TTC549 (cell line): ENCODE results near the gene TPSD1.
"Not testable (repeated sequence)": the region's sequence is repeated elsewhere in the genome, so short reads cannot be mapped to it uniquely, and the experiment has no call there.

Experiments
- FAIRE-seq: peaks from 2 replicates; lab custom pipeline; 2012; peaks lifted over from hg19 to GRCh38; lab: Jason Lieb, UNC

Gene TPSD1

DNA sequence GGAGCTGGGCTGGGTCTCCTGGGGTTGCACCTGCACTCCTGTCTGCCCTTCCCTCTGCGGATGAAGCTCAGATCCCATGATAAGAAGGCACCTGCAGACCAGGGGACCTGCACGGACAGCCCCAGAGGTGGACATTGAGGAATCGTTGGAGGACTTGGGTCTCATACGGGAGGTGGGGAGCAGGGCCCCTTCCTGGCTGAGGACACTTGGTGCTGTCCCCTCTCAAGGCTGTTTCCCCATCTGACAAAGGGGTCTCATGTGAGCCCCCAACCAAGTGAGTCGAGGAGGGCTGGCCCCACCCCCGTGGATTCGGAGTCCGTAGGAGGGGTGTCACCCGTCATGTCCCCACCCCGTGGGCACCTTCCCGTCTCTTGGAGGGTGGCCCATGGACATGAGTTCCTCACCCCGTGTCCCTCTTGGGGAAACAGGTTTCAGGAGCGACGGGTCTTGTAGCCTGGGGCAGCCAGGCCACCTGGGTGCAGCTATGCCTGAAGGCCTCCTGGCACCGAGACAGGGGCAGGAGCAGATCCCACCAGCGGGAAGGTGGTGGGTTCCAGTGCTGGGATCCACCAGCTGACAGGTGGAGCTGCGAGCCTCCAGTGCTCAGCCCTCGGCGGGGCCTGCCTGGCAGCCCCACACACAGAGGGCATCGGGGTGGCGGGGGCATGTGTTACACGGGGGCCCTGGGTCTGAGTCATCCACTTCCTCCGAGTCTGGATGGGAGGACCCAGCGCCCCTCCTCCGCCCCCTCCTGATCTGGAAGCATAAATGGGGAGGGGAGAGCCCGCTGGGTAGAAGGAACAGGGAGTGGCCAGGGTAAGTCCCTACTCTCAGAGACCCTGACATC lies at the start of gene TPSD1:
Gene TPSD1 (plus strand): TSS at position 794 of the 847 bp plus-strand sequence. CDS start 212 bp downstream, outside the sequence.
- not testable (repeated sequence) for FAIRE-seq

DNA sequence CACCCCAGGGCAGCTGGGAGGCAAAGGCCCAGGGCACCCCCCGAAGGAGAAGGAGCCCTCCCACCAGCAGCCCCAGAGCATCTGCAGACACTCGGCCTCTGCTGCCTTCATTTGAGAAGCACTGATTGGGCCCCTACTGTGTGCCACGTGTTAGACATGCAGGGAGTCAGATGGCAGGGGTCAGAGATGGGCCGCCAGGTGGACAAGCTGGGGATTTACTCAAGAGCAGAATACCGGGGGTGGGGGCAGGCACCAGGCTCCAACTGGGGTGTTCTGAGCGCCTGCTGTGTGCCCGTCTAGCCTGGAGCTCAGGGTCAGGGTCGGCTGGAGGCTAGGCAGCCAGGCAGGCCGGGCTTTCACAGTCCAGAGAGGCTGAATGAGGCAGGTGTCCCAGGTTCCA lies 49.5 kb upstream of the TPSD1 start:
- FAIRE-seq = no peak

DNA sequence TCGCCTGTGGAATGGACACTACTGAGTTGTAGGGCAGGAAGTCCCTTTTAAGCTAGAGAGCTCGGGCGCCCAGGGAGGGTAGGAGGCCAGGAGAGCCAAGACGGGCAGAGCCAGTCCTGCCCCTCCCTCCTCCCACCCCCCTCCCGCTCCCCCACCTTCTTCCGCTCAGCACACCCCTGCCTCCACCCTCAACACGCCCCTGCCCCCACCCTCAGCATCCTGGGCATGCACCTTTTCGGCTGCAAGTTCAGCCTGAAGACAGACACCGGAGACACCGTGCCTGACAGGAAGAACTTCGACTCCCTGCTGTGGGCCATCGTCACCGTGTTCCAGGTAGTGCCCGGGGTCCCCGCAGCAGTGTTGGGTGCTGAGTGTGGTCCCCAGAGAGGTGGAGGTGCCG lies 49.1 kb upstream of the TPSD1 start:
- FAIRE-seq = no peak

GRCh38 chr16:1208239-1208830 lies 47.5 kb upstream of the TPSD1 start:
- no peak for FAIRE-seq

DNA sequence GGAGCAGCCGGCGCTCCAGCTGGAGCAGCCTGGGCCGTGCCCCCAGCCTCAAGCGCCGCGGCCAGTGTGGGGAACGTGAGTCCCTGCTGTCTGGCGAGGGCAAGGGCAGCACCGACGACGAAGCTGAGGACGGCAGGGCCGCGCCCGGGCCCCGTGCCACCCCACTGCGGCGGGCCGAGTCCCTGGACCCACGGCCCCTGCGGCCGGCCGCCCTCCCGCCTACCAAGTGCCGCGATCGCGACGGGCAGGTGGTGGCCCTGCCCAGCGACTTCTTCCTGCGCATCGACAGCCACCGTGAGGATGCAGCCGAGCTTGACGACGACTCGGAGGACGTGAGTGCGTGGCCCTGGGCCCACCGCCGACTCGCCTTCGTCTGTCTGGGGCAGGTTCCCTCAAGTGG lies 46.8 kb upstream of the TPSD1 start:
- FAIRE-seq = no peak

DNA sequence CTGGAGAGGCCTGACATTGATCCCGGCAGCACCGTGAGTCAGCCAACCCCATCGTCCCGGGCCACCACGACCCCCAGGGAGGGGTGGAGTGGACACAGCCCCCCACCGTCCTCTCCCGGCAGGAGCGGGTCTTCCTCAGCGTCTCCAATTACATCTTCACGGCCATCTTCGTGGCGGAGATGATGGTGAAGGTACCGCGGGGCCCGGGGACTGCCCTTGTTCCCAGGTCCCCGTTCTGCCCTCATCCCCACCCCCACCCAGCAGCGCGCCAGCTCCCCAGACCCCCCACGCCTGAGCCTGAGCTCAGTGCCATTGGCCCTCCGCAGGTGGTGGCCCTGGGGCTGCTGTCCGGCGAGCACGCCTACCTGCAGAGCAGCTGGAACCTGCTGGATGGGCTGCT lies 45.4 kb upstream of the TPSD1 start:
- FAIRE-seq = no peak

GRCh38 chr16:1211451-1212268 lies 44.2 kb upstream of the TPSD1 start:
- FAIRE-seq = no peak

DNA sequence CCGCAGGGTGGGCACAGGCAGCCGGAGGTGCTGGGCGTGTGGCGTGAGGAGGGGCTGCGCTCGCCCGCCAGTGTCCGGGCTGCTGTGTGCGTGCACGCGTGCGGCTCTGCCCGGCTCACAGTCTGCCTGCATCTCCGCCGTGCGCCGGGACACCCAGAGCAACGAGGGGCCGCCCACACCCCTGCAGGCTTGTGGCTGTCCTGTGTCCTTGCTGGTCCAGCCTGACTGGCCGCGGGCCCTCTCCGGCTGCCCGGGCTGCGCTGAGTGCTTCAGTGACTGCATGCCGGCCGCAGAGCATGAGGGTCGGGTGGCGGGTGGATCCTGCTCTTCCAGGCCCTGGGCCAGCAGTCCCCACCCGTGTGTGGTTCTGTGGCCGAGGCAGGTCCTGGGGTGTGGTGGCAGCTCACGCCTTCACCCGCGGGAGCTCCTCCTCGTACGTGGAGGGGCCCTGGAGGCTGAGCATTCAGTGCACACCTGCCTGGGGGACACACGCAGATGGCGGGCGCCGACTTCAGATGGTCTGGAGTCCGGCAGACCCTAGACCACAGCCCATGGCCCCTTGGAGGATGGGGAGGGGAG lies 43.2 kb upstream of the TPSD1 start:
- no peak for FAIRE-seq

- no peak for FAIRE-seq
Measured at GRCh38 chr16:1213231-1213630, 42.6 kb upstream of the TPSD1 start.

GRCh38 chr16:1213796-1214372 lies 42.0 kb upstream of the TPSD1 start:
- FAIRE-seq = no peak

DNA sequence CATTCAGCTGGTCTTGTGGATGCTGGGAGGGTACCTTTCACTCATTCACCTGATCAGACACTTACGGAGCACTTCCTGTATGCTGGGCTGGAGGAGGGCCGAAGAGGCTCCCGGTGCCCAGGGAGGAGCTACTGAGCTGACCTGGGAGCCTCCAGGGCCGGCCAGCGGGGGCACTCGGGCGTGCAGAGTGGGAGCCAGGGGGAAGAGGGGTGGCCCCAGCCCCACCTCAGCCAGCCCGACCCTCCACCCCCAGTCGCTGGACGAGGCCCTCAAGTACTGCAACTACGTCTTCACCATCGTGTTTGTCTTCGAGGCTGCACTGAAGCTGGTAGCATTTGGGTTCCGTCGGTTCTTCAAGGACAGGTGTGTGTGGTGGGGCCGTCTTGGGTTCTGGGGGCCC lies 41.1 kb upstream of the TPSD1 start:
- no peak for FAIRE-seq

DNA sequence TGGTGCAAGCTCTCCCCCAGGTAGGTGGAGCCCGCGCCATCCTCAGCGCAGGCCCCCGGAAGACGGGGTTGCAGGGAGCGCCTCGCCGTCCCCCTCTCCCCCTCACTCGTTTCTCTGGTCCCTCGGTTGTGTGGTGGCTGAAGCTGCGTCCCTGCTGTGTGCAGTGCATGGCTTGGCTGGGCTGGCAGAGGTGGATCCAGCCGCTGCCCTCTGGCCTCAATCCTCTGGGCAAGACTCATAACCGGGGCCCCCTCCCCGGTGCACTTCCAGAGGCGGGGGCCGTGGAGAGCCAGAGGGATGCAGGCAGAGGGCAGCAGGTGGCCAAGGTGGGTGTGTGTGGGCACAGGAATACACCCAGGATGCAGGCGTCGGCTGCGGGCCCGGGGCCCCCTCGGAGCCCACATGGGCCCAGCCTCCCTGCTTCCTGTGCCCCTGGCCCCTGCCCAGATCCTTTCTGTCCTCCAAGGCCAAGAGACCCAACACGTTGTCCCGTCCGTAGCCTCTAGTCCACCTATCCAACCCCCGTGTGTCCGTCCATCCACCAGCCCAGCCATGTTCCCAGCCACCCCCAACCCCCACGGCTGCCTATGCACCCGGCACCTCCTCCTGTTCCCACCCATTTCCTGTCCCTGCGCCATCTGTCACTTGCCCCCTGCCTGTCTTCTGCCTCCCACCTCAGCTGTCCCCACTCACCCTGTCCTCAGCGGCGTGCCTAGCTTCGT lies 40.1 kb upstream of the TPSD1 start:
- FAIRE-seq = no peak

- no peak for FAIRE-seq
Measured at GRCh38 chr16:1216296-1216619, 39.6 kb upstream of the TPSD1 start.

GRCh38 chr16:1216681-1217400 lies 39.0 kb upstream of the TPSD1 start:
- FAIRE-seq = no peak

GRCh38 chr16:1217526-1217925 lies 38.3 kb upstream of the TPSD1 start:
- no peak for FAIRE-seq

DNA sequence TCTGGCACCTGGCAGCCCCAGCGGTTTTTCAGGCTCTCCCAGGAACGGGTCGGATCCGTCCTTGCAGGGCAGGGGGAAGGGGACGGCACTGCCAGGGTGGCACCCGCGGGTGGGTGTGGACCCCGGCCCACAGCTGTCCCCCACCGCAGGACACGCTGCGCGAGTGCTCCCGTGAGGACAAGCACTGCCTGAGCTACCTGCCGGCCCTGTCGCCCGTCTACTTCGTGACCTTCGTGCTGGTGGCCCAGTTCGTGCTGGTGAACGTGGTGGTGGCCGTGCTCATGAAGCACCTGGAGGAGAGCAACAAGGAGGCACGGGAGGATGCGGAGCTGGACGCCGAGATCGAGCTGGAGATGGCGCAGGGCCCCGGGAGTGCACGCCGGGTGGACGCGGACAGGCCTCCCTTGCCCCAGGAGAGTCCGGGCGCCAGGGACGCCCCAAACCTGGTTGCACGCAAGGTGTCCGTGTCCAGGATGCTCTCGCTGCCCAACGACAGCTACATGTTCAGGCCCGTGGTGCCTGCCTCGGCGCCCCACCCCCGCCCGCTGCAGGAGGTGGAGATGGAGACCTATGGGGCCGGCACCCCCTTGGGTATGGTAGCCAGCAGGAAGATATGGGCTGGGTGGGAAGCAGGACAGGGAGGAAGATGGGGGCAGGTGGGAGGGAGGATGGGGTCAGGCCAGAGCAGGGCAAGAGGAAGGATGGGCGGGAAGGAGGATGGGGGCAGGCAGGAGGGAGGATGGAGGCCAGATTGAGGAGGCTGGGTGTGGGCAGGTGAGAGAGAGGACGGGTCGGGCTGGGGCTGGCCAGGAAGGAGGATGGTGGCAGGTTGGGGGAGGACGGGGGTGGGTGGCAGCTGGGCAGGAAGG lies 37.6 kb upstream of the TPSD1 start:
- no peak for FAIRE-seq

DNA sequence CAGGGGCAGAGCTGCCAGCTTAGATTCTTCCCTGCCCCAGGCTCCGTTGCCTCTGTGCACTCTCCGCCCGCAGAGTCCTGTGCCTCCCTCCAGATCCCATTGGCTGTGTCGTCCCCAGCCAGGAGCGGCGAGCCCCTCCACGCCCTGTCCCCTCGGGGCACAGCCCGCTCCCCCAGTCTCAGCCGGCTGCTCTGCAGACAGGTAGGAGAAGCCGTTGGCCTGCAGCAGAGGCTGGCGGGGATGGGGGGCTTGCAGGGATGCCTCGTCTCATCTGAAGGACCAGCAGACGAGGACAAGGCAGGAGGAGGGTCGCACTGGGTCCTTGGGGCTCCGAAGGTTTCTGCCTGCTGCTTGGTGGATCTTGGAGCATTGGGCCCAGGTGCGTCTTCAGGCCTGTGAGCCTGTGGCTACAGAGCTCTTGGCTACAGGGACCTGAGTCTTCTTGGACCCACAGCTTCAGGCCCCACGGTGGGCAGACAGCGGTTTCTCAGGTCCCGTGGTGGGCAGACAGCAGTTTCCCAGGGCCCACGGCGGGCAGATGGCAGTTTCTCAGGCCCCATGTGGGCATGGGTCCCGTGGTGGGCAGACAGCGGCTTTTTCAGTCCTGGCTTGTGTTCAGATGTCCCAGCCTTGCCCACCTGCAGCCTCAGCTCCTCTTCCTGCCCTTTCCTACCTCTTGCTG lies 36.8 kb upstream of the TPSD1 start:
- no peak for FAIRE-seq

DNA sequence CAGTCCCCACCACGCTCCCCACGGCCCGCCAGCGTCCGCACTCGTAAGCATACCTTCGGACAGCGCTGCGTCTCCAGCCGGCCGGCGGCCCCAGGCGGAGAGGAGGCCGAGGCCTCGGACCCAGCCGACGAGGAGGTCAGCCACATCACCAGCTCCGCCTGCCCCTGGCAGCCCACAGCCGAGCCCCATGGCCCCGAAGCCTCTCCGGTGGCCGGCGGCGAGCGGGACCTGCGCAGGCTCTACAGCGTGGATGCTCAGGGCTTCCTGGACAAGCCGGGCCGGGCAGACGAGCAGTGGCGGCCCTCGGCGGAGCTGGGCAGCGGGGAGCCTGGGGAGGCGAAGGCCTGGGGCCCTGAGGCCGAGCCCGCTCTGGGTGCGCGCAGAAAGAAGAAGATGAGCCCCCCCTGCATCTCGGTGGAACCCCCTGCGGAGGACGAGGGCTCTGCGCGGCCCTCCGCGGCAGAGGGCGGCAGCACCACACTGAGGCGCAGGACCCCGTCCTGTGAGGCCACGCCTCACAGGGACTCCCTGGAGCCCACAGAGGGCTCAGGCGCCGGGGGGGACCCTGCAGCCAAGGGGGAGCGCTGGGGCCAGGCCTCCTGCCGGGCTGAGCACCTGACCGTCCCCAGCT lies 35.7 kb upstream of the TPSD1 start:
- FAIRE-seq = no peak
